ENCODE results near the gene LINGO1. TPM values are rescaled to one million over a fixed set of nuclear protein-coding genes. Genes with fewer than 3 reads are reported as not detected.

Gene LINGO1
- total and polyA plus RNA-seq, 2 donors (not counting 3 experiments of a cell fraction or from before 2014, with no cell fraction given) = 0.15 to 0.33 TPM

DNA sequence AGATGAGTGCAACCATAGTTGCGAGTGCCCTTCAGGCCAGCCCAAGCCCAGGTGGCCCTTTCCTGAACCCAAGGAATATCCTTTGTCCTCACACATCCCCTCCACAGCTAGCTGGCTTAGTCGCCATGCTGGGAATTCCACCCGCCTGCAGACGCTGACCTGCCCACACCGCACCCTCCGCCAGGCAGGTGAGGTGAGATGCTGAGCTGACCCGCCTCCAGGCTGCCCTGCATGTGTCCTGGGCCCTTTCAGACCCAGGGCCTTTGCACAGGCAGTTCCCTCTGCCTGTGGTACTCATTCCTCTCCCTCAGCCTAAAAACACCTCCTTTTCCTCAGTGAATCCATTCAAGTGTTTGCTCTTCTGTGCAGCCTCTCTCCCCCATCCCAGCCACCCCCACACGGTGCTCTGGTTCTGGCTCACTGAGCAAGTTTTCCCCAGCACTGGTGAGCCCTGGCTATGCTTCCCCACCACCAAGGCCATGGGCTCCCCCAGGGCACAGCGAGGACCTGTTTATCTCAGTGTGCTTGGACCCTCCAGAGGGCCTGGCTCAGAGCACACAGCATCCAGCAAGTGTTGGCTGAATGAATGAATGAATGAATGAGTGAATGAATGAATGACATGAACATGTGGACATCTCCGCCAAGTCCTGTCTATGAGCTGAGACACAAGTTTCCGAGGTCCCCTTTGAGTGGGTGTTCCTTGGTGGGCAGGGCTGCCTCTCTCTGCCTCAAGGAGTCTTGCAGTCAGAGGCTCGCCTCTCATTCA is 33.0 kb upstream of the LINGO1 start:
- Histone ChIP-seq H3K9ac (replicated peaks; ENCODE audit: extremely low read depth, insufficient read depth, low read length) (no peak overlapping the region), H3K9me1 (replicated peaks; ENCODE audit: control insufficient read depth, extremely low read depth, insufficient read depth, low read length) (no peaks in the 10 kb centered on the region), H3K27me3 (ENCODE audit: control insufficient read depth in 2 of 2, insufficient read depth in 2 of 2, low read length in 2 of 2) (peaks cover 0 to 7% of the 10 kb centered on the region in 2 experiments), H3K36me3 (ENCODE audit: control insufficient read depth in 2 of 2, extremely low read depth in 1 of 2, insufficient read depth in 2 of 2, low read length in 2 of 2) (no peaks in the 10 kb centered on the region), H3K4me1 (ENCODE audit: control insufficient read depth, extremely low read depth, insufficient read depth, low read length) (no peaks in the 10 kb centered on the region), H4K20me1 (replicated peaks; ENCODE audit: control insufficient read depth, extremely low read depth, insufficient read depth, low read length) (no peaks in the 10 kb centered on the region), H3K27ac (ENCODE audit: insufficient read depth, low read depth, low read length) (no peak overlapping the region), H2AFZ (ENCODE audit: low read depth, low read length) (no peak overlapping the region), H3K79me2 (ENCODE audit: control insufficient read depth, insufficient read depth, low read length) (no peaks in the 10 kb centered on the region), H3K4me2 (ENCODE audit: insufficient read depth, low read length) (no peak overlapping the region), H3K4me3 (replicated peaks in 1 of 3; ENCODE audit: insufficient read depth in 1 of 3, low read depth in 1 of 3, low read length in 3 of 3) (no peak overlapping the region), H3K9me3 (replicated peaks; ENCODE audit: control insufficient read depth, insufficient read depth, low read length) (no peaks in the 10 kb centered on the region)
- no peak for TF ChIP-seq JUN (IDR thresholded peaks at IDR 0.05; ENCODE audit: borderline replicate concordance, insufficient read depth, insufficient read length, low read depth)
- TF ChIP-seq GATA2 (IDR thresholded peaks at IDR 0.05; ENCODE audit: insufficient read depth, insufficient read length, low read depth, low read length) = no peak
- no peak for TF ChIP-seq CTCF (IDR thresholded peaks at IDR 0.05; ENCODE audit: extremely low read depth in 1 of 2, insufficient read depth in 1 of 2, low read depth in 1 of 2, low read length in 2 of 2)
- no peak for TF ChIP-seq FOS (IDR thresholded peaks at IDR 0.05; ENCODE audit: borderline replicate concordance, insufficient read depth, low read length)
- TF ChIP-seq MAX (IDR thresholded peaks at IDR 0.05; ENCODE audit: insufficient read depth, insufficient read length) = no peak
- no peak for TF ChIP-seq POLR2A (IDR thresholded peaks at IDR 0.05; ENCODE audit: low read depth, low read length)
- no peak for TF ChIP-seq POLR2AphosphoS5 (IDR thresholded peaks at IDR 0.05; ENCODE audit: insufficient read depth, low read depth, low read length)
- TF ChIP-seq MYC (IDR thresholded peaks at IDR 0.05; ENCODE audit: low read depth, low read length) = no peak
- no peak for DNase-seq (ENCODE audit: low read depth, low spot score)
- dilution Hi-C loops (cut with MboI; ENCODE audit: extremely low pct_ligation_motif_present, low sequenced_read_pairs) = no loop called here
- POLR2A ChIA-PET = no interaction called here
- CTCF ChIA-PET = no interaction called here
- no TSS peak for BruUV-seq (replicated peaks)
- FAIRE-seq = no peak
- intact Hi-C loops (cut with micrococcal nuclease) = loop anchor here (10.0 kb wide), 1 partner anchor 209 kb away; no protein-coding TSS in a partner anchor

All from endothelial cell of umbilical vein (primary cell).